Islet of Langerhans (tissue), 1 donor: ENCODE data around the gene PA2G4.
"Not testable (repeated sequence)": the region's sequence is repeated elsewhere in the genome, so short reads cannot be mapped to it uniquely, and the experiment has no call there.

Source experiments
- FAIRE-seq: peaks from one replicate; lab custom pipeline; 2011; peaks lifted over from hg19 to GRCh38; lab: Jason Lieb, UNC

PA2G4 gene

DNA sequence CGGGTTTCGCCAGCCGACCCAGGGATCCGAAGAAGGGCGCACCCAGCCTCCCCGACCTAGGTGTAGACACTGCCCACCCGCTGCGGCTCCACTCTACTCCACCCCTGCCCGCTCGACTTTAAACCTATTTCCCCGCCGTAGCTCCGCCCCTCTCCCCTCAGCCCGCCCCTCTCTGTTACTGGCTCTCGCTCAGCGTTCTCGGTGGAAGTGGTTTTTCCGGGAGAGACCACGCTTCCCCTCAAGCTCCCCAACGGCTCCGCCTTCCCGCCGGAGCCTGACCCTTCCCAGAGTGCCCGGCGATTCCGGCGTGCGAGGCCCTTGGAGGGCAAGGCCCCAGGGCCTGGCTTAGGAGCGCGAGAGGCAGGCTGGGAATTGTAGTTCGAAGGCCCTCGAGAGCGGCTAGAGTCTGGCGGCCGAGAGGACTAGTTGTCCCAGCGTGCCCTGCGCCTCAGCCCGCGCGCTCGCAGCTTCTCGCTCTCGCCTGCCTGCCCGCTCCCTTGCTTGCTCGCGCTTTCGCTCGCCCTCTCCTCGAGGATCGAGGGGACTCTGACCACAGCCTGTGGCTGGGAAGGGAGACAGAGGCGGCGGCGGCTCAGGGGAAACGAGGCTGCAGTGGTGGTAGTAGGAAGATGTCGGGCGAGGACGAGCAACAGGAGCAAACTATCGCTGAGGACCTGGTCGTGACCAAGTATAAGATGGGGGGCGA lies at the start of gene PA2G4:
PA2G4 (plus strand) TSS at position 451 of the 706 bp plus-strand sequence; CDS start at position 630, 179 bp downstream.
- no peak for FAIRE-seq

GRCh38 chr12:56059964-56060363 lies 44.4 kb upstream of the PA2G4 start:
- FAIRE-seq, result not testable (repeated sequence)

- no peak for FAIRE-seq
These were observed 42.4 kb upstream of the PA2G4 start for GRCh38 chr12:56061982-56062381.

DNA sequence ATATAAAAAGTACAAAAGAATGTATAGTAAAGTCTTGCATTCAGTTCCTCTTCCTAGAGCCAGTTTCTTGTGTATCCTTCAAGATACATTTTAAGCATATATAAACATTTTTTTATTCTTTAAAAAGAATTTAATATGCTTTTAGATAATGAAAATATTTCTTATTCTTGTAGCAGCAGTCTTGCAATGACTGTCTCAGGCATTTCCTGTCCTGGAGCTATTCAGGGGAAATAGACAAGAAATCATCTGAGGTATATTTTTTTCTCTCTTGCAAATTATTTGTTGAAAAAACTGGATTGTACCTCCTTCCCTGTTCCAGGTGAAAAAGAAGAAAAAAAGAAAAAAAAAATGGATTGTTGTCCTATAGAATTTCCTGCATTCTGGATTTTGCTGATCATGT lies 41.4 kb upstream of the PA2G4 start:
- FAIRE-seq, result no peak

DNA sequence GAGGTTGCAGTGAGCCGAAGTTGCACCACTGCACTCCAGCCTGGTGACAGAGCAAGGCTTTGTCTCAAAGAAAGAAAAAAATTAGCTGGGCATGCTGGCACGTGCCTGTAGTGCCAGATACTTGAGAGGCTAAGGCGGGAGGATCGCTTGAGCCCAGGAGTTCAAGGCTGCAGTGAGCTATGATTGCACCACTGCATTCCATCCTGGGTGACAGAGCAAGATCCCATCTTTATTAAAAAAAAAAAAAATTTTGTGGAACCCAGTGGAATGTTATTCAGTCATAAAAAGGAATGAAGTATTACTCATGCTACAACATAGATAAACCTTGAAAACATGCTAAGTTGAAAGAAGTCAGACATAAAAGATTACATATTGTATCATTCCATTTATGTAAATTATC lies 32.7 kb upstream of the PA2G4 start:
- FAIRE-seq, result no peak

DNA sequence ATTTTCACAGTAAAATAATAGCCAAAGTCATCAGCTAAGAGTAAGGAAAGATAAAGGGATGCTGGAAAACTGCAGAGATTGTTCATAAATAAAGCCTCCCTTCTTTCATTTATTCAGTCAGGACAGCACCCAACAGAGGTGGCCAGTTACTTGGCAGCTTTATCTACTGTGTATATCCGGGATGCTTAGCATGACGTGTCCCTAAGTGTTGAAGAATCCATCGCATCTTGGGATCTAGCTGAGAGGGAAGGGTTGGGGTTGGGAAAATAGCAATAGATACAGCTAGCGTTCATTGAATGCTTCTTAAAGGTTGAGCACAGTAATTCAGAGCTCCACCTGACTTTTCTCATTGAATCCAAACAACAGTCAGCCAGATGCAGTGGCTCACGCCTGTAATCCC lies 30.0 kb upstream of the PA2G4 start:
- no peak for FAIRE-seq

DNA sequence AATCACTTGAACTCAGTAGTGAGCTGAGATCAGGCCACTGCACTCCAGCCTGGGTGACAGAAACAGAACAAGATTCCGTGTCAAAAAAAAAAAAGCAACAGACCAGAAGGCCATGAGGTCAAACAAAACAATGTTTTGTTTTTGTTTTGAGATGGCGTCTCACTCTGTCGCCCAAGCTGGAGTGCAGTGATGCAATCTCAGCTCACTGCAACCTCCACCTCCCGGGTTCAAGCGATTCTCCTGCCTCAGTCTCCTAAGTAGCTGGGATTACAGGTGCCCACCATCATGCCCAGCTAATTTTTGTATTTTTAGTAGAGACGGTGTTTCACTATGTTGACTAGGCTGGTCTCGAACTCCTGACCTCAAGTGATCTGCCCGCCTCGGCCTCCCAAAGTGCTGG lies 26.4 kb upstream of the PA2G4 start:
- FAIRE-seq, result not testable (repeated sequence)

DNA sequence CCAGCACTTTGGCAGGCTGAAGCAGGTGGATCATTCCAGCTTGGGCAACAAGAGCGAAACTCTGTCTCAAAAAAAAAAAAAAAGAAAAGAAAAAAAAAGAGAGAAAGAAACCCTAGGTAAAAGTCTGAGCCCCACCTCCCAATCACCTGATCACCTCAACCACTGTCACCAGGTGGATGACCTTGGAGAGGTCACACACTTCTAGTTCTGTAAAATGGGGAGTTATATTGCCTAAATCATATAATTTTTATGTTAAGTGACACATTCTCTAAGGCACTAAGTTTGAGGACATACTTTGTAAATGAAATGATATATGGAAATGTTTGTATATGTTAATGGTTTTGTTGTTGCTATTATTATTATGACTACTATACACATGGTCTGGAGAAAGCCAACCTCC lies 25.9 kb upstream of the PA2G4 start:
- FAIRE-seq, result no peak

GRCh38 chr12:56078931-56079722 lies 25.2 kb upstream of the PA2G4 start:
- FAIRE-seq, result no peak

DNA sequence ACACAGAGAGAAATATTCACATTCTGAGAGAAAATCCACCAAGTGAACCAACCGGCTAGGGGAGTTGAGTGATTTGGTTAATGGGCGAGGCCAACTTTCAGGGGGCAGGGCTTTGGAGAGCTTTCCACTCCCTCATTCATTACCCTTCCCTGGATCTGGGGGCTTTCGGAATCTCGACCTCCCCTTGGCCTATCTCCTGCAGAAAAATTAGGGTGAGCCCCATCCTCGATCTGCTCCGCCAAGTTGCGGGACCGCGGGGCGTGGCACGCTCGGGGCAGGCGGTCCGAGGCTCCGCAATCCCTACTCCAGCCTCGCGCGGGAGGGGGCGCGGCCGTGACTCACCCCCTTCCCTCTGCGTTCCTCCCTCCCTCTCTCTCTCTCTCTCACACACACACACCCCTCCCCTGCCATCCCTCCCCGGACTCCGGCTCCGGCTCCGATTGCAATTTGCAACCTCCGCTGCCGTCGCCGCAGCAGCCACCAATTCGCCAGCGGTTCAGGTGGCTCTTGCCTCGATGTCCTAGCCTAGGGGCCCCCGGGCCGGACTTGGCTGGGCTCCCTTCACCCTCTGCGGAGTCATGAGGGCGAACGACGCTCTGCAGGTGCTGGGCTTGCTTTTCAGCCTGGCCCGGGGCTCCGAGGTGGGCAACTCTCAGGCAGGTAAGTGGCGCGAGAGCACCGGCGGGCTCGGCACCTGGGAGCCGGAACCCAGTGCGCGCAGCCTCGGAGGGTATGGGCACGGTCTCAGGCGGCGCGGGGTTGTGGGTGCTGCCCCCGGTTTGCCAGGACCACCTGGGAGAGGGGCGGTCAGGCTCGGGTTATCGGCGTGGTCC lies 24.4 kb upstream of the PA2G4 start, which contains the start of gene ERBB3:
ERBB3 (plus strand) TSS at position 443 of the 833 bp plus-strand sequence; CDS start at position 579, 136 bp downstream.
- no peak for FAIRE-seq

- FAIRE-seq, result no peak
These were observed 23.7 kb upstream of the PA2G4 start for GRCh38 chr12:56080556-56081138.

- FAIRE-seq, result no peak
These were observed 22.7 kb upstream of the PA2G4 start for GRCh38 chr12:56081393-56082347.

GRCh38 chr12:56082382-56082781 lies 22.0 kb upstream of the PA2G4 start:
- FAIRE-seq, result no peak

DNA sequence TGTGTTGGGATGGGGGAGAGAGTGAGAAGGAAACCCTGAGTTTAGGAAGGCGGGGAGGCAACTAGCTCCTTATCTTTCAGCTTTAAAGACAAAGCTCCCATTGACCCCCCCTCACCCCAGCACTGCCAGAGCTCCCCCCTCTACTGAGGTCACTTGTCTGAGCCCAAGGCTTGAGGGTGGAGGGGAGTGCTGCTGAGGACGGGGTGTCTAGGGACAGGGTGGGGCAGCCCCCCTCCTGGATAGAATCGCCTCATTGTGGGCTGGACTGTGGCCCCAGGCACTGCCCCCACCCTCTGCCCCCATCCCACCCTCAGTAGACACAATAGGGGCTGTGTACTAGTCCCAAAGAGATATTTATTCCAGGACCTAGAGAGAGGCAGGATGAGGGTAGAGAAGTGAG lies 21.4 kb upstream of the PA2G4 start:
- no peak for FAIRE-seq

DNA sequence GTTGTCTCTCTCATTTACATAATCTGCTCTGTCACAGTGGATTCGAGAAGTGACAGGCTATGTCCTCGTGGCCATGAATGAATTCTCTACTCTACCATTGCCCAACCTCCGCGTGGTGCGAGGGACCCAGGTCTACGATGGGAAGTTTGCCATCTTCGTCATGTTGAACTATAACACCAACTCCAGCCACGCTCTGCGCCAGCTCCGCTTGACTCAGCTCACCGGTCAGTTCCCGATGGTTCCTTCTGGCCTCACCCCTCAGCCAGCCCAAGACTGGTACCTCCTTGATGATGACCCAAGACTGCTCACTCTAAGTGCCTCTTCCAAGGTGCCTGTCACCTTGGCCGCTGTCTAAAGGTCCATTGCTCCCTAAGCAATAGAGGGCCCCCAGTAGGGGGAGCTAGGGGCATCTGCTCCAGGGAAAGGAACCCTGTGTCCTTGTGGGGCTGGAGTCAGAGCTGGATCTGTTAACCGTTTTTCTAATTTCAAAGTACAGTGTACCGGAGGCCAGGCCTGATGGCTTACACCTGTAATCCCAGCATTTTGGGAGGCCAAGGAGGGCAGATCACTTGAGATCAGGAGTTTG lies 19.3 kb upstream of the PA2G4 start:
- no peak for FAIRE-seq

DNA sequence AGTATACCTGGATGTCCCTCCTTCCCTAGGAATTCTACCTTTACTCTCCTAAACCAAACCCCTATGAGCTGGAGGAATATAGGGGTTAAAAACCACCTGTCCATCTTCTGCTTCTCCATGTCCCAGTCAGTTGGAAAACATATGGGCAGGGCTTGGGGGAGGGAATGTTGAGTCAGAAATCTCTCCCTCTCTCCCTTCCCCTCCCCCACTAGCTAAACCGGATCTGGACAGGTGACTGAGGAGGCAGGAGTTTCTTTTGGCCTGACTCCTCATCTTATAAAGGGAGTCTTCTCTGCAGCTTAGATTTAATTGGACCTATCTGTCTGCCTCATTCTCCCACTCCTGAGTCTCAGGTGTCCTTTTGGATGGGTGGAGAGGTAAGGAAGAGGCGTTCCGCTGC lies 18.3 kb upstream of the PA2G4 start:
- FAIRE-seq, result no peak

DNA sequence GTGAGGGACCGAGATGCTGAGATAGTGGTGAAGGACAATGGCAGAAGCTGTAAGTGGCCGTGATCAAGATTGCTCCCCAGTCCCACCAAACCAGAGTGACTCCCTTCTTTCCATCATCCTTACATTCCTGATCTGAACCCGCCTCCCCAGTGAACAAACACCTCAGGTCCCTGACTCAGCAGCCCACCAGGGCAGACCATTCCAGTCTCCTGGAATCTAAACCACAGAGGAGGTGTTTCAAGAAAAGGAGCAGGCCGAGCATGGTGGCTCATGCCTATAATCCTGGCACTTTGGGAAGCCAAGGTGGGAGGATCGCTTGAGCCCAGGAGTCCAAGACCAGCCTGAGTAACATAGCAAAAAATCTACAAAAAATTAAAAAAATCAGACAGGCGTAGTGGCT lies 17.8 kb upstream of the PA2G4 start:
- no peak for FAIRE-seq

GRCh38 chr12:56087220-56087619 lies 17.1 kb upstream of the PA2G4 start:
- no peak for FAIRE-seq

- no peak for FAIRE-seq
These were observed 6.6 kb upstream of the PA2G4 start for GRCh38 chr12:56097738-56098137.

DNA sequence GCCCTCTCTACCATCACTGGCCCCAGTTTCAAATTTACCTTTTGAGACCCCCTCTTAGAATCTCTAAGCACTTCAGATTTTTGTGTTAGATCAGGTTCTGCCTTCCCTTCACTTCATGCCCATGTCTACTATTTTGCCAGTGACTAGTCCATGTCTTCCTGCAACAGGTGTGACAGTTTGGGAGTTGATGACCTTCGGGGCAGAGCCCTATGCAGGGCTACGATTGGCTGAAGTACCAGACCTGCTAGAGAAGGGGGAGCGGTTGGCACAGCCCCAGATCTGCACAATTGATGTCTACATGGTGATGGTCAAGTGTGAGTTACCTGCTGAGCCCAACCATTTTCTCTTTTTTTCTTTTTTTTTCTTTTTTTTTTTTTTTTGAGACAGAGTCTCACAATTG lies 5.8 kb upstream of the PA2G4 start:
- no peak for FAIRE-seq

GRCh38 chr12:56099787-56100186 lies 4.6 kb upstream of the PA2G4 start:
- FAIRE-seq, result no peak
